Colonic mucosa (tissue), 4 donors: ENCODE results near the gene TCF21. TPM values are rescaled to one million over a fixed set of nuclear protein-coding genes. Genes with fewer than 3 reads are reported as not detected.
A peak's percentile ranks its signal among the peaks of the same experiment; 100 is the strongest.
"Not testable (repeated sequence)": the region's sequence is repeated elsewhere in the genome, so short reads cannot be mapped to it uniquely, and the experiment has no call there.

ENCODE experiments used
- DNase-seq: peaks from one replicate; pipeline ENCODE4 v3.0.0-alpha.2; 2020
- H3K27ac ChIP-seq: fragments of 200-600 bp; one replicate; pipeline ENCODE4 v1.8.0; 2021
- H3K27me3 ChIP-seq: fragments of 200-600 bp; one replicate; pipeline ENCODE4 v1.8.0; 2021
- H3K36me3 ChIP-seq: fragments of 200-600 bp; one replicate; pipeline ENCODE4 v1.8.0; 2021
- H3K4me1 ChIP-seq: fragments of 200-600 bp; one replicate; pipeline ENCODE4 v1.8.0; 2021; ENCODE audit warnings: mild to moderate bottlenecking
- H3K4me3 ChIP-seq: fragments of 200-600 bp; one replicate; pipeline ENCODE4 v1.8.0; 2021
- H3K9ac ChIP-seq, 2 donors: one replicate each; pipeline ENCODE4 v1.7.0; 2013; ENCODE audit warnings: control low read depth in 2 of 2, low read depth in 2 of 2, low read length in 2 of 2
- H3K9me3 ChIP-seq: fragments of 200-600 bp; one replicate; pipeline ENCODE4 v1.8.0; 2021
- CTCF ChIP-seq: fragments of 200-600 bp; IDR thresholded peaks from one replicate; pipeline ENCODE4 v1.8.0; 2022; ENCODE audit warnings: antibody characterized with exemption, mild to moderate bottlenecking
- intact Hi-C: fragments of 100-400 bp; cut with DNase I; formaldehyde crosslinking; loops from one replicate; pipeline ENCODE4 v1.14.1; 2022
- total RNA-seq, 2 donors: library from RNA; stranded (reverse); fragmentation: NEBNext Ultra II Directional in 1 of 2; extraction: Animal tissue kit (Norgen Biotek cat#: 25700) in 1 of 2; gene quantifications; one replicate each; pipeline ENCODE4 v1.2.1, GENCODE V29; 2021
- donor health status: healthy.
- donor health status: DM: no; HTN: no; CAD: no.
- donor health status: DM: no; HTN: no; CAD: no.

TCF21 gene
- total RNA-seq, 2 donors from 2014 or later, result 4.4 to 5.1 TPM

- no peak overlapping the region for H3K9ac ChIP-seq
- TF ChIP-seq CTCF, result no peak
- no peaks in the 10 kb centered on the region for H3K4me1 ChIP-seq
- no peak overlapping the region for H3K4me3 ChIP-seq
- H3K27ac ChIP-seq, result no peak overlapping the region
- H3K36me3 ChIP-seq, result no peaks in the 10 kb centered on the region
- DNase-seq, result no peak
- H3K27me3 ChIP-seq, result no peaks in the 10 kb centered on the region
- intact Hi-C loops, result loop anchor here (5.0 kb wide), 2 partner anchors 81 to 351 kb away; no protein-coding TSS in a partner anchor
- H3K9me3 ChIP-seq, result no peaks in the 10 kb centered on the region
Observed at GRCh38 chr6:133918208-133918930, 29.5 kb downstream of the TCF21 start.

DNA sequence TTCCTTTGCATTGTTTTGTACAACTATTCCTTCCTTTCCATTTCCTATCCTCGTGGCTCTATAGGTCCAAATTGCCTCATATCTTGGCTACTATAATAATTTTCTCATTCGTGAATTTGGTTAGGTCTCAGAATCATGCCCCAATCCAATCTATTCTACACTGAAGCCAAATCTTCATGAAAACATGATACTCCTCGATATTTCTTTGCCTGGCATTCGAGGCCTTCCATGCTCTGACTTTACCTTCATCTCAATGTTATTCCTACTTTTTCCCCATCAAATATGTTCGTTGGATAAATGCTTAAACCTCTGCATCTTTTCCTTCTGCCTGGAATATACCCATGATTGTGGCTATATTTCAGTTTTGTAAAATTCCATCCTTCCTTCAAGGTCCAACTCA is 30.4 kb downstream of the TCF21 start:
- intact Hi-C loops, result loop anchor here (5.0 kb wide), 2 partner anchors 82 to 352 kb away; no protein-coding TSS in a partner anchor

DNA sequence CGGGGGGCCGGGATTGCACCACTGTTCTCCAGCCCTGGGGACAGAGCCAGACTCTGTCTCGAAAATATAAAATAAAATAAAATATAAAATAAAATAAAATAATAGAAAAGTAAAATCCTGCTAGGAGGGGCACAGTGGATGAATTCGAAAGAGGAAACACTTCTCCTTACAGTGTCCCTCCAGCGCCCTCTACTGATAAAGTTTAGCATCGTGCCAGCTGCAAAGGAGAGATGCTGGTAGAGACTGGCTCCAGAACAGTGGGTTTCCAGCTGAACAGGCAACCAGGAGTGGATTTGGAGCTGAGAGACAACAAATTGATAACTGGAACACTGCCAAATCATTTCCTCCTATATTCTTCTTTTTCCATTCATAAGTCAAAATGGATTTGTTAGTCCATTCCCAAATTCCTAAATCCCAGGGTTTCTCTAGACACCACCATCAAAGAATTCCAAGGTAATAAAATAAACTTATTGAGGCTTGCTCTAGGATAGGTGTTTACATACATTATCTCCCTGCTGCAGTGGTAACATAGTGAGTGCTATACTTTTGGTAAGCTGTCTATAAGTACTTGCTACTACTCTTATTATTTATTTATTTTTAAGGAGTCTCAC is 32.4 kb downstream of the TCF21 start:
- H3K4me1 ChIP-seq, result no peaks in the 10 kb centered on the region
- no peaks in the 10 kb centered on the region for H3K36me3 ChIP-seq
- TF ChIP-seq CTCF, result peak; percentile 82
- H3K4me3 ChIP-seq, result no peak overlapping the region
- H3K9ac ChIP-seq, result no peak overlapping the region
- no peaks in the 10 kb centered on the region for H3K27me3 ChIP-seq
- intact Hi-C loops, result no loop called here
- peak; percentile 86 for DNase-seq
- H3K27ac ChIP-seq, result no peak overlapping the region
- no peaks in the 10 kb centered on the region for H3K9me3 ChIP-seq

More for the DNA sequence above, 30.4 kb downstream of the TCF21 start:
- no peak for DNase-seq
- Histone ChIP-seq H3K27ac (no peak overlapping the region), H3K4me1 (no peaks in the 10 kb centered on the region), H3K9ac (no peak overlapping the region), H3K9me3 (no peaks in the 10 kb centered on the region), H3K36me3 (no peaks in the 10 kb centered on the region), H3K4me3 (no peak overlapping the region), H3K27me3 (no peaks in the 10 kb centered on the region)
- TF ChIP-seq CTCF, result no peak

DNA sequence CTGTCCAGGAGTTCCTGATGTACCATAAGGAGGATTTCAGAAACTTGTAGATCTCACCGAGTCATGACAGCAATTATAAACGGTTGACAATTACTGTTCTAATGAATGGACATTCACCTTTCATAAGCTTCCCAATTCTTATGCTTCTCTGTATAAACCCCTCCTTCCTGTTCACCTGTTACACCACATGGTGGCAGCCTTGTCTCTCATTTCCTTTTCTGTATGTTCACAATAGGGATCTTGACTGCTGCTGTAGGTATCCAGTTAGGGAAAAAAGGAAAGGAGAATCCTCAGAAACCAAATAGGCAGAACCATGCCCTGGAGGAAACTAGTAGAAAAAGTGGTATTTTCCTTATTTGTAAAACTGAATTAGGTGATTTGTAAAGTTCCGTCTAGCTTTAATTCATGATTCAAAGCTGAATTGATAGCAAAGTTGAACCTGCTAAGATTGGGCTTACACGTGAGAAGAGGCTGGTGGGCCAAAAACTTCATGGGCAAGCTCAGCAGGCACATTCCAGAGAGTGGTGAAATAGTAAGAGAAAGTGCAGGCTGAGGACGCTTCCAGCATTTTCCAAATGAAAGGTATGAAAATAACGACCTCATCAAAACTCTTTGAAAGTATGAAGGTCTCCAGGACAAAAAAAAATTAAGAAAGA is 35.2 kb downstream of the TCF21 start:
- intact Hi-C loops, result loop anchor here (1.0 kb wide), 1 partner anchor 173 kb away; no protein-coding TSS in a partner anchor
- H3K9me3 ChIP-seq, result no peaks in the 10 kb centered on the region
- H3K4me3 ChIP-seq, result no peak overlapping the region
- DNase-seq, result peak; percentile 75
- no peak overlapping the region for H3K27ac ChIP-seq
- no peaks in the 10 kb centered on the region for H3K4me1 ChIP-seq
- TF ChIP-seq CTCF, result peak; percentile 85
- H3K27me3 ChIP-seq, result no peaks in the 10 kb centered on the region
- no peak overlapping the region for H3K9ac ChIP-seq
- H3K36me3 ChIP-seq, result no peaks in the 10 kb centered on the region

GRCh38 chr6:133931221-133931620 is 42.3 kb downstream of the TCF21 start:
- H3K4me1 ChIP-seq, intact Hi-C loops, H3K36me3 ChIP-seq: not testable (repeated sequence)

DNA sequence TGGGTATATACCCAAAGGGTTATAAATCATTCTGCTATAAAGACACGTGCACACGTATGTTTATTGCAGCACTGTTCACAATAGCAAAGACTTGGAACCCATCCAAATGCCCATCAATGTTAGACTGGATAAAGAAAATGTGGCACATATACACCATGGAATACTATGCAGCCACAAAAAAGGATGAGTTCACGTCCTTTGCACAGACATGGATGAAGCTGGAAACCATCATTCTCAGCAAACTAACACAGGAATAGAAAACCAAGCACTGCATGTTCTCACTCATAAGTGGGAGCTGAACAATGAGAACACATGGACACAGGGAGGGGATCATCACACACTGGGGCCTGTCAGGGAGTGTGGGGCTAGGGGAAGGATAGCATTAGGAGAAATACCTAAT is 47.4 kb downstream of the TCF21 start:
- intact Hi-C loops, H3K9ac ChIP-seq, H3K4me3 ChIP-seq, H3K9me3 ChIP-seq, H3K4me1 ChIP-seq, H3K27me3 ChIP-seq, DNase-seq, H3K27ac ChIP-seq, H3K36me3 ChIP-seq: not testable (repeated sequence)

More at GRCh38 chr6:133931221-133931620, 42.3 kb downstream of the TCF21 start:
- not testable (repeated sequence) for DNase-seq, H3K9me3 ChIP-seq, H3K9ac ChIP-seq, H3K4me3 ChIP-seq, H3K27ac ChIP-seq, H3K27me3 ChIP-seq
